Ramos (cell line): ENCODE data around the gene SSBP4.
"Not testable (repeated sequence)": the region's sequence is repeated elsewhere in the genome, so short reads cannot be mapped to it uniquely, and the experiment has no call there.

Experiments
- in situ Hi-C: fragments of 300-500 bp; cut with MboI; formaldehyde crosslinking; loops from one replicate; pipeline ENCODE4 v1.14.3; 2022; ENCODE audit warnings: low sequenced_read_pairs; ENCODE audit not compliant: unreplicated experiment

SSBP4 gene

DNA sequence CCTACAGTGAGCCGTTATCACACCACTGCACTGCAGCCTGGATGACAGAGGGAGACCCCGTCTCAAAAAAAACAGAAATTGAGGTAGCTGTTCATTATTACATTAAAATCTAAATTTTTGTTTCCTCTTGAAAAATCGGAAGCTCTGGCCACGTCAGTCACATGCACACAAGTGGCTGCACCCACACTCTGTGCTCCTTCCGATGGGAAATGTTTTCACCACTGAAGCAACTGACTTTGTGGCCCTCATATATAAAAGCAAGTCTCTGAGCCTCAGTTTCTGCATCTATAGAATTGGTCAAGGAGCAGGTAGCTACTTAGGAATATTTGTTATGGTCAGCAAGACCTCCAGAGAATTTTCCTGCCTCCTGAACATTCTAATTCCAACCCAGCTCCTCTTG lies 26.3 kb upstream of the SSBP4 start:
- in situ Hi-C loops: no loop called here

DNA sequence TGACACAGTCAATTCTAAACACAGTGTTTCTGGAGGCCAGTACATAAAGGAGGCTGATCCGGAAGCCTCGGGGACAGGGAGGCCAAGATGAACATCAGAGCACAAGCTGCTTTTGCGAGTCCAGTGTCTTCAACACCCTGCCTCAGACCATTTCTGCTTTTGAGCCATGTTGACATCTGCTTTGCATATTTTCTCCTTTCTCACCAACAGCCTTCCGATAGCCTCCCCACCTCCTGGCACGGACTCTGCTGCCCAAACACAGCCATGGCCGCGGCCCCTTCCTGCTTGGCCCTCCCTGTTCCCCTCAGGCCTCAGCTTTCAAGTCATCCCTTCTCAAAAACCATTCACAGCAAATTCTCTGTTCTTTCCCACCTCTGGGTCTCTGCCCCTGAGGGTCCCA lies 25.4 kb upstream of the SSBP4 start:
- in situ Hi-C loops: no loop called here

DNA sequence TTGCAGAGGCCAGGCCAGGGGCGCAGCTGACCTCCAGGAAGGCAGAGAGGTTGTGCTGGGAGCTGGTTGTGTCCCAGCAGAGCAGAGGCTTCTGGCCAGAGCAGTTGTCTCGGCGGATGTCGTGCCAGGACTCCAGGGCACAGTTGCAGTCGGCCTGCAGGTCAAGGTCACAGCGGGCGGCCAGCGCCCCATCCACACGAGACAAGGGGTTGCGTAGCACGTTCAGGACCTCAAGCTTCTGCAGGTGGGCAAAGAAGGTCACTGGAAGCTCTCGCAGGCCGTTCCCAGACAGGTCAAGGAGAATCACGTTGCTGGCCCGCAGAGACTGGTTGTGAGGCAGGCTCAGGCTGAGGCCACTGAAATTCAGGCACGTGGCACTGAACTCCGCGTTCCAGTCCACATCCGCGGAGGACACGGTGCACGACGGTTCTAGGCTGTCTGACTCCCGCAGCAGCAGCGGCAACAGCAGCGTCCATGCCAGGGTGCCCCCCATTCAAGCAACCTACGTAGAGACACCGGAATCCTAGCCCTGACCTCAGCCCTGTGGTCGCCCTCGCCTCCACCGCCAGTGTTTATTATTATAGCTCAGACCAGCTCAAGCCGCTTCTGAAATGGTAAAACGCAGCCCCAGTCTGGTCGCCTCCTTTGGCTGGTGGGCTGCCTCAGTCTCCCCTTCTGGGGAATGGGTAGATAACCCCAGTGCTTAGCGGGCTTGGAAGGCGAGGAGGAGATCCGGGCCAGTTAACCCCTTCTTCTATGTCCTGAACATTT lies 22.5 kb upstream of the SSBP4 start:
- in situ Hi-C loops: no loop called here

DNA sequence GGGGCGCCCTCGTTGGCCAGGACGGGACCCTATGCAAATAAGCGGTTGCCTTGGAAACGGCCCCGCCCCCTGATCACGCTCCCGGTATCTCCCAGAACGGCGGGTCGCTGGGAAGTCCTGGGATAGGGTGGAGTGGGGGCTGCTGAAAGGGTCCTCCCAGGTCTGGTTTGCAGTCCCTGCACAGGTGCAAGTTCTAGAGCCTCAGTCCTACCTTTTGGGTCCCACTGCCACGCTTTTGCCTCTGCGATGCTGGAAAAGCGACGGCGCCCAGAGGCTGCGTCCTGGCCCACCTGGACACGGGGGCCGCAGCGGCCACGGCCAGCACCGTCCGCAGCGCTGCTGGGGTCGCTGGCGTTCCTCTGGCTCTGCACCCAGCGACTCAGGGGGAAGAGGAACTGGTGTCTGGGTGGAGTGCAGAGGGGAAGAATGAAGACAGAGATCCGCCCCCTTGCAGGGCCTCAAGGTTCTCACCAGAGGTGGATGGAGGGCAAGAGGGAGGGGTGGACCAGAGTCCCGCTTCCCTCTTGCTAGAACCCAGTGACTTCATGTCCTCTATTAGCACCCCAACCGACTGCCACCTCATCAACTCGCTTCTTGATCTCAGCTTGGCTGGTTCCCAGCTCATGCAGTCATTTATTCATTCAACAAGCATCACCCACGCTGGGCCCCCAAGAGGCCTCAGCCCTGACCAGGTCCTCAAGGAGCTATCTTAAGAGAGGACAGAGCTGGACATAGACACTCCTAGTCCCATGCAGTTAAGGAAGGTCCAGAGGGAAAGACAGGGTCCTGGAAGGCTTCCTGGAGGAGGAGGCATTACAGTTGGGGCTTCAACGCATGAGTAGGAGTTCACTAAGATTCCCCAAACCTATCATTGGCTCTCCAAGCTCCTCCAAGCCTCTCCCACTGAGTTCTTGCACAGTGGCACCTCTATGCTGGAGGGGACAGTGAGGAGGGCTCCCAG lies 21.7 kb upstream of the SSBP4 start, which contains the start of gene LRRC25:
Gene LRRC25, minus strand, starts transcription at position 381 of the 961 bp plus-strand sequence. CDS start 659 bp downstream, outside the sequence.
- in situ Hi-C loops: no loop called here

DNA sequence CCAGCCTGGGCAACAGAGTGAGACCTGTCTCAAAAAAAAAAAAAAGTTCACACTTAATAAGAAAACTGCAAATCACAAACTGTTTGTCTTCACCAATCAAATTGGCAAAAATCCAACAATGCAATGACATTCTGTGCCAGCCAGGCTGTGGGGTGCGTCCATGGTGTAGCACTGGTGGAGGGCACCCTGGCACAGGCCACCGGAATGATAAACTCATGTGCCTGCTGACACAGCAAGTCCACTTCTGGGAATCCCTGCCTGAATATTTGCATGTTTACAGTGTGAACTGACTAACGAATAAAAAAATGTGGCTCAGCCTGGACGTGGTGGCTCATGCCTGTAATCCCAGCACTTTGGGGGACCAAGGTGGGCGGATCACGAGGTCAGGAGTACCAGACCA lies 20.2 kb upstream of the SSBP4 start:
- in situ Hi-C loops: no loop called here

DNA sequence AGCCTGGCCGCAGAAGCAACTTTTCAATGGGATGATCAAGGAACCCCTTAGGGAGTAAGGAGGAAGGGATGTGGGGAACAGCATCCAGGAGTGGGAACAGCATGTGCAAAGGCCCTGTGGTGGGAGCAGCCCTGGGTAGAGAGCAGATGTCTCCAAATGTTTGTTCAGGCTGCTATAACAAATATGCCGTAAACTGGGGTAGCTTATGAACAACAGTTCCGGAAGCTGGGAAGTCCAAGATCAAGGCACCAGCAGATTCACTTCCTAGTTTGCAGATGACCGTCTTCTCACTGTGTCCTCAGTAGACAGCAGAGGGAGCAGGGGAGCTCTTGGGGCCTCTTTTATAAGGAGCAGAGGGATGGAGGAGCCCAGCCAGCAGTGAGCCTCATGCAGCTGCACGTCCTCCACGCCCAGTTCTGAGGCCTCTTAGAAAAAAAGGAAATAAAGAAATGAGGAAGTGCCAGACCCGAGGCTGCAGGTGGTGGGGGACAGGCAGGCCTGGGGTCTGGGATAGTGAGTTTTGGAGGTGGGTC lies 17.6 kb upstream of the SSBP4 start:
- in situ Hi-C loops: no loop called here

DNA sequence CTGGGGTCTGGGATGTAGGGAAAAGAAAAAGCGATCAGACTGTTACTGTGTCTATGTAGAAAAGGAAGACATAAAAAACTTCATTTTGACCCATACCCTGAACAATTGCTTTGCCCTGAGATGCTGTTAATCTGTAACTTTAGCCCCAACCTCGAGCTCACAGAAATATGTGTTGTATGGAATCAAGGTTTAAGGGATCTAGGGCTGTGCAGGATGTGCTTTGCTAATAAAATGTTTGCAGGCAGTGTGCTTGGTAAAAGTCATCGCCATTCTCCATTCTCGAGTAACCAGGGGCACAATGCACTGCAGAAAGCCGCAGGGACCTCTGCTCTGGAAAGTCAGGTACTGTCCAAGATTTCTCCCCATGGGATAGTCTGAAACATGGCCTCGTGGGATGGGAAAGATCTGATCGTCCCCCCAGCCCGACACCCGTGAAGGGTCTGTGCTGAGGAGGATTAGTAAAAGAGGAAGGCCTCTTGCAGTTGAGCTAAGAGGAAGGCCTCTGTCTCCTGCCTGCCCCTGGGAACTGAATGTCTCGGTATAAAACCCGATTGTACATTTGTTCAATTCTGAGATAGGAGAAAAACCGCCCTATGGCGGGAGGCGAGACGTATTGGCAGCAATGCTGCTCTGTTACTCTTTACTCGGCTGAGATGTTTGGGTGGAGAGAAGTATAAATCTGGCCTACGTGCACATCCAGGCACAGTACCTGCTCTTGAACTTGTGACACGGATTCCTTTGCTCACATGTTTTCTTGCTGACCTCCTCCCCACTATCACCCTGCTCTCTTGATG lies 16.5 kb upstream of the SSBP4 start:
- in situ Hi-C loops: not testable (repeated sequence)

DNA sequence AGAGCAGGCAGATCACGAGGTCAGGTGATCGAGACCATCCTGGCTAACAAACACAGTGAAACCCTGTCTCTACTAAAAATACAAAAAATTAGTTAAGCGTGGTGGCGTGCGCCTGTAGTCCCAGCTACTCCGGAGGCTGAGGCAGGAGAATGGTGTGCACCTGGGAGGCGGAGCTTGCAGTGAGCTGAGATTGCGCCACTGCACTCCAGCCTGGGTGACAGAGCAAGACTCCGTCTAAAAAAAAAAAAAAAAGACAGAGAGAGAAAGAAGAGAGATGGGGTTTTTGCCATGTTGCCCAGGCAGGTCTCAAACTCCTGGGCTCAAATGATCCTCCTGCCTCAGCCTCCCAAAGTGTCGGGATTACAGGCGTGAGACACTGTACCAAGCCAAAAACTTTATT lies 13.4 kb upstream of the SSBP4 start:
- in situ Hi-C loops: loop anchor here (5.0 kb wide), 1 partner anchor 203 kb away; the partner anchor contains the start of gene RAB3A

DNA sequence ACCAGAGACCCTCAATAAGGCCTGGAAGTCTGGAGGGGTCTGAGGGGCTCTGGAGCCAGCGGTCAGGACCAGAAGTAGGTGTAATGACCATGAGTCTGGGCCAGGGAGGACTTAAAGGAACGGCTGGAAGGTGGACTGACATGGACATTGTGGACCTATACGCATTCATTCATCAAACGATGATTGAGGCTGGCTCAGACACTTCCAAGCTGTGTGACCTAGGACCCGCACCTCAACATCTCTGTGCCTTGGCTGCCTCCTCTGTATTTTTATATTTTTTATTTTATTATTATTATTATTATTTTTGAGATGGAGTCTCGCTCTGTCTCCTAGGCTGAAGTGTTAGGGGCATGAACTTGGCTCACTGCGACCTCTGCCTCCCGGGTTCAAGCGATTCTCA lies 12.4 kb upstream of the SSBP4 start:
- in situ Hi-C loops: loop anchor here (5.0 kb wide), 1 partner anchor 204 kb away; the partner anchor contains the start of gene RAB3A

DNA sequence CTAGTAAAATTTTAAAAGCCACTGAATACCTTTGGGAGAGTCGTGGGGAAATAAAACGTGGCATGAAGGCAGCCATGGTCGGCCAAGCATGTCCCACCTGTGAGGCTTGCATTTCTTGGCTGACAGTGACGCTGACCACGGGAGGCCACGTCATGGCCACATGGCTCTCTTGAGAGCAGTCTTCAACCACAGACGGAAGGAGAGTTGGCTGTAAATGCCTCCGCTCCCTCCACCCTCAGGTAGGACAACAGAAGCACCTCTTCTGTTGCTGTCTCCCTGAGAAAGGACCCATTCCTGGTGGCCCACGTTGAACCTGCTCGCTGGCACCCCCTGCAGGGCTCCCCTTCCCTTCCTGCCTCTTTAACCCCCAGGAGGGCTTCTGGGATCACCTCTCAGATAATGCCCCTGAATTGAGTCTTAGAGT lies 11.1 kb upstream of the SSBP4 start:
- in situ Hi-C loops: loop anchor here (5.0 kb wide), 1 partner anchor 206 kb away; the partner anchor contains the start of gene RAB3A

DNA sequence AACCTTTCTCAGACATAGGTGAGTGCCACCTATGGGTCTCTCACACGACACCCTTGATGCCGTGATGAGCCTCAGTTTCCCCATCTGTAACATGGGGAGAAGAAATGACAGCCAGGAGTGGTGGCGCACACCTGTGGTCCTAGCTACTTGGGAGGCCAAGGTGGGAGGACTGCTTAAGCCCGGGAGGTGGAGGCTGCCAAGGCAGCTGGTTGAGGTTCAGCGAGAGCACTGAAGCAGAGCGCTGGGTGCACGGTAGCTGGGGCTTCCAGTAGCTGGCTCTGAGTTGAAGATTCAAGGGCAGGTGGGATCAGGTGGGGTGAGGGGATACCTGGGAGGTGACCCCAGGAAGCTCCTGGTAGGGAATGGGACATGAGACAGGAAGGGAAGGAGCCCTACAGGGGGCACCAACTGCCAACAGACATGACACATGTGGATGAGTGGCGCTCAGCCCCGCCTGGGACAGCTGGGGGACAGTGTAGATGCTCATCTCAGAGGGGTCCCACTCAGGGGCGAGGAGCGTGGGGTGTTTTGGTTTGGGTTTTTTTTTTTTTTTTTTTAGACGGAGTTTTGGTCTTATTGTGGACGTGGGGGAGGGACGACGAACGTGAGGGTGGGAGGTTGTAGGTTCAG lies 6.5 kb upstream of the SSBP4 start:
- in situ Hi-C loops: loop anchor here (5.0 kb wide), 2 partner anchors 70 to 135 kb away; partner anchors contain the start of gene PGPEP1

DNA sequence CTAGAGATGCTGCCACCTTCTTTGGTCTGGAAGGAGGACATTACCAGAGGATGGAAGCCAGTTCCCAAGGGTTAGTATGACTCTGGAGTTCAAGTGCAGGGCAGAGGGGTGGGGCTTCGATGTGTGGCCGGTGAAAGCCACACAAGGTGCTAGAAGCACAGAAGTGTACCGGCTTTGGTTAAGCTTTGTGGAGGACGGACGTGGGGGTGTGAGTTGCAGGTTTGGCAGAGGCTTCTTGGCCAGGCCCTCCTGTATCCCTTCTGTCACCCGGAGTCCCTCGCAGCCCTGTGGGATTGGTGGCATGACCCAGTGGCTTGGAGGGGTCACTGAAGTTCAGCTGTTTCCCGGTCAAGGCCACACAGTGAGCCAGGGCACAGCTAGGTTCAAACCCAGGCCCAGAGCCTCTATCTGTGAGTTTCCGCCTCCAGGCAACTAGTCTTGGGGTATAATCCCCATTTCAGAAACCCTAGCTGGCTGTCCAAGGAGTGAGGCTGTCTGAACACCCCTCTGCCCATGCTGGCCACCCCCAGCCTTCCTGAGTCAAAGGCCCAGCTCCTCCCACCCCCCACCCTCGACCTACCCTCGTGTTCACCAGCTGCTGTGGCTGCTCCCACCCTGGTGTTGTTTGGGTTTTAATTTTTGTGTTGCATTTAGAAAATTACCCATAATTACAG lies 4.6 kb upstream of the SSBP4 start:
- in situ Hi-C loops: loop anchor here (5.0 kb wide), 2 partner anchors 72 to 137 kb away; partner anchors contain the start of gene PGPEP1

DNA sequence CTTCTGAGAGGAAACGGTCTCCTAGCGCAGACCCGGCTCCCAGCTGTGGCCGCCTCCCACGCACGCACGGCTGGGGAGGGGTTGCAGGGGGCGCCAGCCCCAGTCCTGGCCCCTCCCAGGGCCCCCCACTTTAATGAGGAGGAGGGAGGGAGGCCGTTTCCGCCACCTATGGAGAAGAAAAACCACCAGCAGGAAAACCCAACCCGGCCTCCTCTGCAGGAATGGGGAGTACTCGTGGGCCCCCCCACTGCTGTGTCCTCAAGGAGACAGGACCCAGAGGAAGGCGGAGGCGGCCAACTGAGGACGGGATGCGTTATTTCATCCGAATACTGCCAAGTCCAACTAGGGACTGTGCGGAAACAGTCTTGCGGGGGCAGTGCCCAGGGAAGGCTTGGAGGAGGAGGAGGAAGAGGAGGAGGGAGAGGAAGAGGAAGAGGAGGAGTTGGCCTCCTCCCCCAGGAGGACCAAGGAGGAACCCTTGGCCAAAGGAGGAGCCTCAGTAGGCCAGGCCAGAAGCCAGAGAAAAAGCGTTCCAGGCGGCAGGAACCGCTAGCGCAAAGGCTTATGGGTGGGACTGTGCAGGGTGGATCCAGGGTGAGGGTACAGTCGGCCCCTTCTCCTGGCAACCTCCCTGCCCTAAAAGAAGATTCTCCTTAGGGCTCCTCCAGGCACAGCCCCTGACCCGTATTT lies 3.9 kb upstream of the SSBP4 start:
- in situ Hi-C loops: no loop called here

DNA sequence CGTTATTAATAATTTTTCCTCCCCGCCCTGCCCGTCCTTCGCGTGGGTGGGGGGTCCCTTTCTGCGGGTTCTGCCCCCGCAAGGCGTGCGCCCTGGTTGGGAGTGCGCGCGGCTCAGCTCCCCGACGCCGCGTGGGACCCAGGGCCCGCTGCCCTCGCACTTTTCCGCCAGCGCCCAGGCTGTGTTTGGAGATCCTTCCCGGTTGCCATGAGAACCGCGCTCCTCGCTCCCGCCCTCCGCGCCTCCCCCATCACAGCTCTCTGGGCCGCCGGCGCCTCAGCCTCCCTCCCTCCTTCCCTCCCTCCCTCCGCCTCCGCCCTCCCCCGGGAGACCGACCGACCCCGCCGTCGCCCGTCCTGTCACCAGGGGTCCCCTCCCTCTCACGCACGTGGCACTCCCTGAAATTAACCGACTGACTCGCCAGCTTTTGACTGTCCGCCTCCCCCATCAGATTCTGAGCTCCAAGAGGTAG lies 2.4 kb upstream of the SSBP4 start:
- in situ Hi-C loops: no loop called here

DNA sequence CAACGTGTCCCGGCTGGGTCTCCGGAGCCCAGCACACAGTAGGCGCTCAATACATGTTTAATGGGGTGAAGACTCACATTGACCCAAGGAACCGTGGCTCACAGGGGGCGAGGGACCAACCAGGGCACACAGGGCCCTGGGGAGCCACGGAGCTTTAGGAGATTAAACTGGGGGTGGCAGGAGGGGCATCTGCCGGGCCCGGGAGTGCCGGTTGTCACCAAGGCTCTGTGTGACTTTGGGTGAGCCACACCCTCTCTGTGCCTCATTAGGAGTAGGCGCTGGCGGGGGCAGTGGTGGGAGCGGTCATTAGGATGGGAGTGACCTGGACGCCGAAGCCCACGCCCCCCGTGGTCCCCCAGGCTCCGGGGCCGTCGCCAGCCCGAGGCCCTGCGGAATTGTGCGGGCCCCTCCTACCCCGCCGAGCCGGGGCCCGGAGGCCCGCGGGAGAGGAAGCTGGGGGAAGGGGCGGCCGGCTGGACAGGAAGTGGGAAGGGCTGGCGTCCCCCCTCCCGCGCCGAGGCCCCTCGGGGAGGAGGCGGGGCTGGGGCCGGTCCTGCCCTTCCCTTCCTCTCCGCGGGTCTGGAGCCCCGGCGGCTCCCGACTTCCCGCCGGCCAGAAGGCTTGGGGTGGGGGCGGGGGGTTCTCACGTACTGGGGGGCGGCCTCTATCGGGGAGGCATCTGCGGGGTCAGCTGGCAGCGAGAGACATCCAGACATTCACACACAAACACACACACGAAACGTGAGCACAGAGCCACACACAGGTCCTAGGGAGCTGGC lies 1.8 kb upstream of the SSBP4 start:
- in situ Hi-C loops: no loop called here

DNA sequence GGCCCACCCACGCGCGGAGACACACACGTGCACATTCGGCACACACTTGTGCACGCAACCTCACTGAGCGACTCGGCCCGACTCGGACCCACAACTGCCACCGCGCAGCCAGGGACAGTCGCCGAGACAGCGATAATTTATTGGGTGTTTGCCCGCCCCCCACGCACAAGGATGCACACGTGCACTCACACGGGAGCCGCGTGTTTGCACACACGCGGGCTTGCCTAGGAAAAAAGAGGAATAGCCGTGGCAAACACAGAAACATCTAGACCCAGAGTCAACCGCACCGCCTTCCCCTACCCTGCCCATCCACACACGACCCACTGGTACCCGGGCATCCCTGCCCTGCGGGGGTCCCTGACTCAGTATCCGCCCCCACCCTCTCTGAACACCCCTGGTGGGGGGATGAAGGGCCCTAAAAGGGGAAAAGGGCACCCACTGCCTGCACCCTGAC lies 1.1 kb upstream of the SSBP4 start:
- in situ Hi-C loops: no loop called here

DNA sequence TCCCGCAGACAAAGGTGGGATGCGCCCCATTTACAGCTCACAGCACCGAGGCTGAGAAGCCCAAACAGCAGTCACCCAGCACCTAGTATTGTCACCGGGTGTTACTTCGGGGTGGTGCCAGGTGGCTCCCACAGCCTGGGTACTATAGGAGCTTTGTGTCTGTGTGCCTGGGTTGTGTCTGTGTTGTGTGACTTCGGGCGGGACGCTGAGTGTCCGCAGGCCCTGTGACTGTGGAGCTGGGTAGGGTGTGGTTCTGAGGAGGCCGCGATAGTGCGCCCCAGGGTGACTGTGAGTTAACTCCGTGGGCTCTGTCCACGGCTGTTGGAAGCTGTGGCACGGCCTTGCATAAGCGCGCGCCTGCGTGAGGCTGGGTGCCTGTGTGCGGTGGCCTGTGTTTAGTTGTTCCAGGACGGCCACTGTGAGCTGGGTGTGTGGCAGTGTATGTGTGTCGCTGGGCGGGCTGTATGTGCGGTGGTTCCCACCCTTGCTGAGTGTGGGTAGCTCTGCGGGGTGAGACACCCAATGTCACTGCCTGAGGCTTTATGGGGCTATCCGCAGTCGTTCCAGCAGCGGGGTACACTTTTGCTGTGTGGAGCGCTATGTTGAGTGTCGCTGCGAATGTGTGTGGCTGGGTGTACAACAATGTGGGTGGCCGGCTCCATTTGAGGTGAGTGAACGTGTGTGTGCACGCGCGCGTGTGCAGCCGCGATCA lies 559 bp upstream of the SSBP4 start:
- in situ Hi-C loops: no loop called here
